CD14-positive monocyte (primary cell): Measurements from ENCODE around the gene DAZAP1. TPM values are rescaled to one million over a fixed set of nuclear protein-coding genes. Genes with fewer than 3 reads are reported as not detected.

Experiments
- DNase-seq, 3 donors: peaks; one replicate each; pipeline ENCODE4 v3.0.0-alpha.2; 2011 to 2022
- H2AFZ ChIP-seq: 2 replicates; pipeline ENCODE4 v1.6.0; 2012; ENCODE audit warnings: mild to moderate bottlenecking, low read depth, low read length, inconsistent platforms; ENCODE audit not compliant: insufficient read depth, poor library complexity, severe bottlenecking
- H3K27ac ChIP-seq, 2 donors: 1 replicate in 1 of 2; 2 replicates in 1 of 2; pipeline ENCODE4 v1.5.1; 2012 to 2013; ENCODE audit warnings: low read length in 2 of 2, control low read depth in 1 of 2, inconsistent platforms in 1 of 2, low read depth in 1 of 2, mild to moderate bottlenecking in 1 of 2
- H3K27me3 ChIP-seq, 2 donors: one replicate each; pipeline versions ENCODE4 v1.6.0 to v1.6.1; 2011 to 2013; ENCODE audit warnings: low read length in 2 of 2; ENCODE audit not compliant: control insufficient read depth in 2 of 2, insufficient read depth in 2 of 2
- H3K36me3 ChIP-seq, 2 donors: replicated peaks in 1 of 2; 1 replicate in 1 of 2; 2 replicates in 1 of 2; pipeline versions ENCODE4 v1.5.1 to v1.6.1; 2012 to 2013; ENCODE audit warnings: low read length in 2 of 2, control low read depth in 1 of 2, inconsistent platforms in 1 of 2, mild to moderate bottlenecking in 1 of 2; ENCODE audit not compliant: insufficient read depth in 2 of 2, control insufficient read depth in 1 of 2
- H3K4me1 ChIP-seq, 2 donors: 1 replicate in 1 of 2; 2 replicates in 1 of 2; pipeline versions ENCODE4 v1.5.1 to v1.6.1; 2012 to 2013; ENCODE audit warnings: low read length in 2 of 2, control low read depth in 1 of 2, inconsistent platforms in 1 of 2, mild to moderate bottlenecking in 1 of 2, moderate library complexity in 1 of 2; ENCODE audit not compliant: insufficient read depth in 2 of 2, control insufficient read depth in 1 of 2
- H3K4me2 ChIP-seq: replicated peaks from 2 replicates; pipeline ENCODE3; 2012; ENCODE audit warnings: low read length, moderate library complexity, mild to moderate bottlenecking; ENCODE audit not compliant: poor library complexity, severe bottlenecking; ENCODE audit errors: extremely low read depth
- H3K4me3 ChIP-seq, 3 experiments: fragments of 200-600 bp in 1 of 3; sonication (generic) in 1 of 3; replicated peaks in 1 of 3; 1 replicate in 2 of 3; 2 replicates in 1 of 3; pipeline ENCODE4 v1.5.1; 2011 to 2013; ENCODE audit warnings: low read length in 3 of 3, mild to moderate bottlenecking in 3 of 3, control low read depth in 2 of 3, low read depth in 2 of 3, inconsistent platforms in 1 of 3, moderate library complexity in 1 of 3
- H3K79me2 ChIP-seq: 2 replicates; pipeline ENCODE4 v1.6.0; 2012; ENCODE audit warnings: mild to moderate bottlenecking, control low read depth, inconsistent platforms, low read length, moderate library complexity; ENCODE audit not compliant: insufficient read depth
- H3K9ac ChIP-seq: 2 replicates; pipeline ENCODE4 v1.6.0; 2017; ENCODE audit warnings: low read length, mild to moderate bottlenecking; ENCODE audit not compliant: insufficient read depth, poor library complexity, severe bottlenecking
- H3K9me3 ChIP-seq, 2 donors: replicated peaks in 1 of 2; 1 replicate in 1 of 2; 2 replicates in 1 of 2; pipeline versions ENCODE4 v1.5.1 to v1.6.1; 2012 to 2013; ENCODE audit warnings: low read length in 2 of 2, control low read depth in 1 of 2; ENCODE audit not compliant: control insufficient read depth in 1 of 2, insufficient read depth in 1 of 2
- H4K20me1 ChIP-seq: 2 replicates; pipeline ENCODE4 v1.6.0; 2012; ENCODE audit warnings: mild to moderate bottlenecking, low read length, control low read depth, moderate library complexity; ENCODE audit not compliant: insufficient read depth
- H3K27ac Mint-ChIP-seq, 7 donors: one replicate each; pipeline ENCODE4 v1.8.0; 2020; ENCODE audit warnings: mild to moderate bottlenecking in 7 of 7, mixed read lengths in 7 of 7, moderate library complexity in 6 of 7, inconsistent platforms in 2 of 7
- H3K27me3 Mint-ChIP-seq, 3 donors: one replicate each; pipeline ENCODE4 v1.8.0; 2021 to 2022; ENCODE audit warnings: low read depth in 3 of 3, mild to moderate bottlenecking in 3 of 3, mixed read lengths in 3 of 3, moderate library complexity in 3 of 3, inconsistent platforms in 1 of 3
- H3K36me3 Mint-ChIP-seq, 2 donors: one replicate each; pipeline ENCODE4 v1.8.0; 2020; ENCODE audit warnings: mixed read lengths in 2 of 2, inconsistent platforms in 1 of 2, mild to moderate bottlenecking in 1 of 2
- H3K4me1 Mint-ChIP-seq: one replicate; pipeline ENCODE4 v1.8.0; 2020; ENCODE audit warnings: mild to moderate bottlenecking, mixed read lengths
- H3K4me3 Mint-ChIP-seq, 2 donors: one replicate each; pipeline ENCODE4 v1.8.0; 2020; ENCODE audit warnings: mild to moderate bottlenecking in 2 of 2, mixed read lengths in 2 of 2, moderate library complexity in 1 of 2
- H3K9me3 Mint-ChIP-seq, 7 donors: one replicate each; pipeline ENCODE4 v1.8.0; 2020 to 2022; ENCODE audit warnings: mixed read lengths in 7 of 7, mild to moderate bottlenecking in 6 of 7, moderate library complexity in 6 of 7, inconsistent platforms in 2 of 7
- CTCF ChIP-seq: fragments of 200-600 bp; IDR thresholded peaks from one replicate; pipeline ENCODE4 v1.8.0; 2022; ENCODE audit warnings: antibody characterized with exemption, mild to moderate bottlenecking
- WGBS: methylation state at CpG from one replicate; pipeline ENCODE4 v1.1.5; 2013; ENCODE audit warnings: missing lambda C conversion rate; ENCODE audit not compliant: insufficient coverage; 5-methylcytosine and 5-hydroxymethylcytosine counted together
- intact Hi-C, 2 donors: fragments of 100-400 bp; cut with micrococcal nuclease; formaldehyde crosslinking; loops; one replicate each; pipeline versions ENCODE4 v1.15.0 to v1.15.1; 2023
- polyA plus RNA-seq, 3 donors: library from polyadenylated mRNA; depleted of rRNA in 1 of 3; unstranded in 2 of 3; stranded (reverse) in 1 of 3; fragments of 300-500 nt in 2 of 3; fragments of >200 nt in 1 of 3; fragmentation: Illumina TruSeq in 2 of 3; gene quantifications; 1 replicate in 2 of 3; 2 replicates in 1 of 3; pipeline ENCODE4 v1.2.3, GENCODE V29; 2012 to 2021

DAZAP1 gene
- polyA plus RNA-seq, 3 donors, result 3.3 to 57.1 (median 4.2) TPM

GRCh38 chr19:1383312-1384084 lies 23.9 kb upstream of the DAZAP1 start, which contains the start of gene NDUFS7:
Gene NDUFS7 (plus strand): TSS chr19:1383907. CDS start chr19:1383927, 20 bp downstream.
- peaks cover 8 to 23% of the 10 kb centered on the region in 2 donors for H3K36me3 Mint-ChIP-seq
- DNase-seq, result peak; percentile 88 to 95 (median 92)
- TF ChIP-seq CTCF, result no peak
- H3K4me3 ChIP-seq, result peak within 1 kb of the TSS; percentile 83 to 96 (median 88)
- intact Hi-C loops, result loop anchor here (2.0 to 5.0 kb wide), 2 partner anchors 55 to 106 kb away; partner anchors contain the start of genes FAM174C (in 2 of the 2) and RPS15 (in 1 of the 2)
- H4K20me1 ChIP-seq, result peaks cover 5% of the 10 kb centered on the region
- peak within 1 kb of the TSS; percentile 100 for H3K4me2 ChIP-seq
- H3K27me3 ChIP-seq, result no peaks in the 10 kb centered on the region
- peaks cover 10 to 13% of the 10 kb centered on the region in 2 donors for H3K36me3 ChIP-seq
- peaks cover 20% of the 10 kb centered on the region for H3K4me1 Mint-ChIP-seq
- peaks cover 12 to 14% of the 10 kb centered on the region in 2 donors for H3K4me1 ChIP-seq
- peaks cover 0 to 2% (median 0%) of the 10 kb centered on the region in 7 donors for H3K9me3 Mint-ChIP-seq
- peaks cover 1 to 15% (median 9%) of the 10 kb centered on the region in 3 donors for H3K27me3 Mint-ChIP-seq
- H3K79me2 ChIP-seq, result peaks cover 27% of the 10 kb centered on the region
- peak within 1 kb of the TSS; percentile 80 to 86 for H3K27ac ChIP-seq
- under 1% methylated on average over 90 of the region's 90 CpGs for WGBS
- H3K9me3 ChIP-seq, result no peaks in the 10 kb centered on the region
- peak within 1 kb of the TSS; percentile 89 to 97 (median 95) for H3K27ac Mint-ChIP-seq
- peak within 1 kb of the TSS; percentile 82 to 88 for H3K4me3 Mint-ChIP-seq
- H3K9ac ChIP-seq, result peak within 1 kb of the TSS; percentile 90
- peak within 1 kb of the TSS; percentile 98 for H2AFZ ChIP-seq

- peaks cover 13 to 29% of the 10 kb centered on the region in 2 donors for H3K36me3 Mint-ChIP-seq
- Histone ChIP-seq H3K79me2 (peaks cover 27% of the 10 kb centered on the region), H3K4me3 (peak overlapping the region; percentile 83 to 96 (median 88)), H4K20me1 (peaks cover 5% of the 10 kb centered on the region), H3K27me3 (no peaks in the 10 kb centered on the region), H3K4me1 (peaks cover 12 to 14% of the 10 kb centered on the region in 2 donors), H3K9me3 (no peaks in the 10 kb centered on the region), H3K4me2 (peak overlapping the region; percentile 100), H2AFZ (peak overlapping the region; percentile 98), H3K36me3 (peaks cover 16 to 19% of the 10 kb centered on the region in 2 donors), H3K9ac (peak overlapping the region; percentile 90), H3K27ac (peak overlapping the region; percentile 80 to 86)
- no peak for DNase-seq
- no peak for TF ChIP-seq CTCF
- H3K27me3 Mint-ChIP-seq, result peaks cover 1 to 15% (median 9%) of the 10 kb centered on the region in 3 donors
- H3K4me1 Mint-ChIP-seq, result peaks cover 20% of the 10 kb centered on the region
- 1% methylated on average over 21 of the region's 23 CpGs for WGBS
- peak overlapping the region; percentile 82 to 88 for H3K4me3 Mint-ChIP-seq
- peaks cover 0 to 2% (median 0%) of the 10 kb centered on the region in 7 donors for H3K9me3 Mint-ChIP-seq
- H3K27ac Mint-ChIP-seq, result peak overlapping the region; percentile 19 to 90 (median 68)
- intact Hi-C loops, result loop anchor here (5.0 kb wide), 1 partner anchor 107 kb away; the partner anchor contains the start of gene FAM174C (in 2 of the 2)
These were observed 23.3 kb upstream of the DAZAP1 start for GRCh38 chr19:1384085-1384462.
